Measurements from ENCODE around the gene RNFT1.
"Not testable (repeated sequence)": the region's sequence is repeated elsewhere in the genome, so short reads cannot be mapped to it uniquely, and the experiment has no call there.

DNA sequence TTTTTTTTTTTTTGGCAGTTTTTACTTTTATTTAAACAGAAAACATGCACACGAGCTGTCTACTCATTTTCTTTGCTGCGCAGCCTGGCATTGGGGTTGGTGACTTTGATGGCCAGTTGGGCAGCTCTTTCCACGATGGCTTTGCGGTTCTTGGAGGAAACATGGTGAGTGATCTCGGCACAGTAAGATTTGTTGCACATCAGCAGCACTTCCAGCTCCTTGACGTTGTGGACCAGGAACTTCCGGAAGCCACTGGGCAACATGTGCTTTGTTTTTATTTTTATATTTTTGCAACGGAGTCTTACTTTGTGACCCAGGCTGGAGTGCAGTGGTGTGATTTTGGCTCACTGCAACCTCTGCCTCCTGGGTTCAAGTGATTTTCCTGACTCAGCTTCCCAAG is 8.9 kb upstream of the RNFT1 start:
- TF ChIP-seq, protein P1, sequence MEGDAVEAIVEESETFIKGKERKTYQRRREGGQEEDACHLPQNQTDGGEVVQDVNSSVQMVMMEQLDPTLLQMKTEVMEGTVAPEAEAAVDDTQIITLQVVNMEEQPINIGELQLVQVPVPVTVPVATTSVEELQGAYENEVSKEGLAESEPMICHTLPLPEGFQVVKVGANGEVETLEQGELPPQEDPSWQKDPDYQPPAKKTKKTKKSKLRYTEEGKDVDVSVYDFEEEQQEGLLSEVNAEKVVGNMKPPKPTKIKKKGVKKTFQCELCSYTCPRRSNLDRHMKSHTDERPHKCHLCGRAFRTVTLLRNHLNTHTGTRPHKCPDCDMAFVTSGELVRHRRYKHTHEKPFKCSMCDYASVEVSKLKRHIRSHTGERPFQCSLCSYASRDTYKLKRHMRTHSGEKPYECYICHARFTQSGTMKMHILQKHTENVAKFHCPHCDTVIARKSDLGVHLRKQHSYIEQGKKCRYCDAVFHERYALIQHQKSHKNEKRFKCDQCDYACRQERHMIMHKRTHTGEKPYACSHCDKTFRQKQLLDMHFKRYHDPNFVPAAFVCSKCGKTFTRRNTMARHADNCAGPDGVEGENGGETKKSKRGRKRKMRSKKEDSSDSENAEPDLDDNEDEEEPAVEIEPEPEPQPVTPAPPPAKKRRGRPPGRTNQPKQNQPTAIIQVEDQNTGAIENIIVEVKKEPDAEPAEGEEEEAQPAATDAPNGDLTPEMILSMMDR (IDR thresholded peaks at IDR 0.05; ENCODE audit: low read depth, low read length, poor library complexity, severe bottlenecking), result not testable (repeated sequence)
- TF ChIP-seq EZH2phosphoT487 (IDR thresholded peaks at IDR 0.05; ENCODE audit: borderline replicate concordance, low read length), result not testable (repeated sequence)
